Measurements from ENCODE around the gene ETHE1. TPM values are rescaled to one million over a fixed set of nuclear protein-coding genes. Genes with fewer than 3 reads are reported as not detected.

ETHE1 gene
- total RNA-seq, 4 donors from 2014 or later: 33.3 to 55.9 (median 52.3) TPM

- Histone ChIP-seq H3K4me3 (no peak overlapping the region), H3K9me3 (no peaks in the 10 kb centered on the region), H3K27ac (no peak overlapping the region), H3K36me3 (peaks cover 0 to 34% of the 10 kb centered on the region in 2 donors), H3K27me3 (no peaks in the 10 kb centered on the region), H3K4me1 (no peaks in the 10 kb centered on the region)
- no peak for TF ChIP-seq EP300 (IDR thresholded peaks at IDR 0.05)
- TF ChIP-seq, protein P1, sequence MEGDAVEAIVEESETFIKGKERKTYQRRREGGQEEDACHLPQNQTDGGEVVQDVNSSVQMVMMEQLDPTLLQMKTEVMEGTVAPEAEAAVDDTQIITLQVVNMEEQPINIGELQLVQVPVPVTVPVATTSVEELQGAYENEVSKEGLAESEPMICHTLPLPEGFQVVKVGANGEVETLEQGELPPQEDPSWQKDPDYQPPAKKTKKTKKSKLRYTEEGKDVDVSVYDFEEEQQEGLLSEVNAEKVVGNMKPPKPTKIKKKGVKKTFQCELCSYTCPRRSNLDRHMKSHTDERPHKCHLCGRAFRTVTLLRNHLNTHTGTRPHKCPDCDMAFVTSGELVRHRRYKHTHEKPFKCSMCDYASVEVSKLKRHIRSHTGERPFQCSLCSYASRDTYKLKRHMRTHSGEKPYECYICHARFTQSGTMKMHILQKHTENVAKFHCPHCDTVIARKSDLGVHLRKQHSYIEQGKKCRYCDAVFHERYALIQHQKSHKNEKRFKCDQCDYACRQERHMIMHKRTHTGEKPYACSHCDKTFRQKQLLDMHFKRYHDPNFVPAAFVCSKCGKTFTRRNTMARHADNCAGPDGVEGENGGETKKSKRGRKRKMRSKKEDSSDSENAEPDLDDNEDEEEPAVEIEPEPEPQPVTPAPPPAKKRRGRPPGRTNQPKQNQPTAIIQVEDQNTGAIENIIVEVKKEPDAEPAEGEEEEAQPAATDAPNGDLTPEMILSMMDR (IDR thresholded peaks at IDR 0.05): no peak
- no peak for TF ChIP-seq POLR2AphosphoS5 (IDR thresholded peaks at IDR 0.05)
- no peak for TF ChIP-seq POLR2A (IDR thresholded peaks at IDR 0.05)
- WGBS, 2 donors (ENCODE audit: low coverage in 1 of 2): 87 to 94% methylated on average over 6 to 7 of the region's 7 CpGs
- no peak for ATAC-seq
Measured at GRCh38 chr19:43489979-43490599, 36.9 kb downstream of the ETHE1 start.

- TF ChIP-seq EP300 (IDR thresholded peaks at IDR 0.05) (no peak), POLR2AphosphoS5 (IDR thresholded peaks at IDR 0.05) (no peak), POLR2A (IDR thresholded peaks at IDR 0.05) (no peak)
- TF ChIP-seq, protein P1 (IDR thresholded peaks at IDR 0.05): no peak
- Histone ChIP-seq H3K27ac (no peak overlapping the region), H3K4me1 (no peaks in the 10 kb centered on the region), H3K4me3 (no peak overlapping the region), H3K9me3 (no peaks in the 10 kb centered on the region), H3K27me3 (no peaks in the 10 kb centered on the region), H3K36me3 (peaks cover 0 to 26% of the 10 kb centered on the region in 2 donors)
- ATAC-seq: no peak
- 64 to 81% methylated on average over 5 of the region's 5 CpGs for WGBS, 2 donors (ENCODE audit: low coverage in 1 of 2)
Measured at GRCh38 chr19:43489310-43489709, 37.7 kb downstream of the ETHE1 start.

- no peaks in the 10 kb centered on the region for H3K9me3 ChIP-seq
- H3K4me1 ChIP-seq: no peaks in the 10 kb centered on the region
- no peak overlapping the region for H3K4me3 ChIP-seq
- no peaks in the 10 kb centered on the region for H3K27me3 ChIP-seq
- peaks cover 0 to 18% of the 10 kb centered on the region in 2 donors for H3K36me3 ChIP-seq
- H3K27ac ChIP-seq: no peak overlapping the region
- no peak for ATAC-seq
- 88 to 89% methylated on average over 3 to 8 of the region's 8 CpGs for WGBS, 2 donors (ENCODE audit: low coverage in 1 of 2)
- TF ChIP-seq, protein P1 (IDR thresholded peaks at IDR 0.05): no peak
- TF ChIP-seq POLR2AphosphoS5 (IDR thresholded peaks at IDR 0.05): no peak
- no peak for TF ChIP-seq EP300 (IDR thresholded peaks at IDR 0.05)
- no peak for TF ChIP-seq POLR2A (IDR thresholded peaks at IDR 0.05)
Measured at GRCh38 chr19:43488179-43488578, 38.8 kb downstream of the ETHE1 start.

GRCh38 chr19:43486412-43486811 is 40.6 kb downstream of the ETHE1 start:
- H3K4me1 ChIP-seq: no peaks in the 10 kb centered on the region
- peaks cover 0 to 12% of the 10 kb centered on the region in 2 donors for H3K36me3 ChIP-seq
- no peaks in the 10 kb centered on the region for H3K9me3 ChIP-seq
- no peaks in the 10 kb centered on the region for H3K27me3 ChIP-seq
- no peak overlapping the region for H3K4me3 ChIP-seq
- no peak for ATAC-seq
- TF ChIP-seq EP300 (IDR thresholded peaks at IDR 0.05) (no peak), POLR2A (IDR thresholded peaks at IDR 0.05) (no peak), POLR2AphosphoS5 (IDR thresholded peaks at IDR 0.05) (no peak)
- TF ChIP-seq, protein P1 (IDR thresholded peaks at IDR 0.05): no peak
- H3K27ac ChIP-seq: no peak overlapping the region
- 100% methylated on average over 1 of the region's 7 CpGs; no CpG with 5 or more reads in 1 of the 2 donors for WGBS, 2 donors (ENCODE audit: low coverage in 1 of 2)

- H3K27ac ChIP-seq: no peak overlapping the region
- TF ChIP-seq POLR2AphosphoS5 (IDR thresholded peaks at IDR 0.05) (no peak), POLR2A (IDR thresholded peaks at IDR 0.05) (no peak), EP300 (IDR thresholded peaks at IDR 0.05) (no peak)
- TF ChIP-seq, protein P1 (IDR thresholded peaks at IDR 0.05): no peak
- no peak overlapping the region for H3K4me3 ChIP-seq
- H3K4me1 ChIP-seq: no peaks in the 10 kb centered on the region
- H3K27me3 ChIP-seq: no peaks in the 10 kb centered on the region
- WGBS, 2 donors (ENCODE audit: low coverage in 1 of 2): 77% methylated on average over 6 of the region's 6 CpGs; no CpG with 5 or more reads in 1 of the 2 donors
- no peaks in the 10 kb centered on the region for H3K9me3 ChIP-seq
- no peak for ATAC-seq
- peaks cover 0 to 10% of the 10 kb centered on the region in 2 donors for H3K36me3 ChIP-seq
Measured at GRCh38 chr19:43485951-43486350, 41.0 kb downstream of the ETHE1 start.
